ENCODE results near the gene PAK1IP1.
"Not testable (repeated sequence)": the region's sequence is repeated elsewhere in the genome, so short reads cannot be mapped to it uniquely, and the experiment has no call there.

DNA sequence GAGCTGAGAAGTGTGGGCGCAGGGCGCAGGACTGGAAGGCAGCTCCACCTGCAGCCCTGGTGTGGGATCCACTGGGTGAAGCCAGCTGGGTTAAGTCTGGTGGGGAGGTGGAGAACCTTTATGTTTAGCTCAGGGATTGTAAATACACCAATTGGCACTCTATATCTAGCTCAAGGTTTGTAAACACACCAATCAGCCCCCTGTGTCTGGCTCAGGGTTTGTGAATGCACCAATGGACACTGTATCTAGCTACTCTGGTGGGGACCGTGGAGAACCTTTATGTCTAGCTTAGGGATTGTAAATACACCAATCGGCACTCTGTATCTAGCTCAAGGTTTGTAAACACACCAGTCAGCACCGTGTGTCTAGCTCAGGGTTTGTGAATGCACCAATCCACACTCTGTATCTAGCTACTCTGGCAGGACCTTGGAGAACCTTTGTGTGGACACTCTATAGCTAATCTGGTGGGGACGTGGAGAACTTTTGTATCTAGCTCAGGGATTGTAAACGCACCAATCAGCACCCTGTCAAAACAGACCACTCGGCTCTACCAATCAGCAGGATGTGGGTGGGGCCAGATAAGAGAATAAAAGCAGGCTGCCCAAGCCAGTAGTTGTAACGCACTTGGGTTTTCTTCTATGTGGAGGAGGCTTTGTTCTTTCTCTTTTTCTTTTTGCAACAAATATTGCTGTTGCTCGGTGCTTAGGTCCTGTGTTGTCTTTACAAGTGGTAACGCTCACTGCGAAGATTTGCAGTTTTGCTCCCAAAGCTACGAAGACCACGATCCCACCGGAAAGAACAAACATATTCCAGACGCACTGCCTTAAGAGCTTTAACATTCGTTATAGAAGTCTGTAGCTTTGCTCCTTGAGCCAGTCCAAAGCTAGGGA, 26.4 kb downstream of the PAK1IP1 start:
- TF ChIP-seq, protein P1, sequence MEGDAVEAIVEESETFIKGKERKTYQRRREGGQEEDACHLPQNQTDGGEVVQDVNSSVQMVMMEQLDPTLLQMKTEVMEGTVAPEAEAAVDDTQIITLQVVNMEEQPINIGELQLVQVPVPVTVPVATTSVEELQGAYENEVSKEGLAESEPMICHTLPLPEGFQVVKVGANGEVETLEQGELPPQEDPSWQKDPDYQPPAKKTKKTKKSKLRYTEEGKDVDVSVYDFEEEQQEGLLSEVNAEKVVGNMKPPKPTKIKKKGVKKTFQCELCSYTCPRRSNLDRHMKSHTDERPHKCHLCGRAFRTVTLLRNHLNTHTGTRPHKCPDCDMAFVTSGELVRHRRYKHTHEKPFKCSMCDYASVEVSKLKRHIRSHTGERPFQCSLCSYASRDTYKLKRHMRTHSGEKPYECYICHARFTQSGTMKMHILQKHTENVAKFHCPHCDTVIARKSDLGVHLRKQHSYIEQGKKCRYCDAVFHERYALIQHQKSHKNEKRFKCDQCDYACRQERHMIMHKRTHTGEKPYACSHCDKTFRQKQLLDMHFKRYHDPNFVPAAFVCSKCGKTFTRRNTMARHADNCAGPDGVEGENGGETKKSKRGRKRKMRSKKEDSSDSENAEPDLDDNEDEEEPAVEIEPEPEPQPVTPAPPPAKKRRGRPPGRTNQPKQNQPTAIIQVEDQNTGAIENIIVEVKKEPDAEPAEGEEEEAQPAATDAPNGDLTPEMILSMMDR (IDR thresholded peaks at IDR 0.05), result not testable (repeated sequence)
- not testable (repeated sequence) for TF ChIP-seq POLR2A (IDR thresholded peaks at IDR 0.05)

Data from adrenal gland (tissue), 5 donors.